NCI-H2227 treated with DMSO at 0.1 percent for 48 hours (cell line): ENCODE results near the gene CFDP1.
A peak's percentile ranks its signal among the peaks of the same experiment; 100 is the strongest.

ENCODE experiments used
- DNase-seq: peaks from one replicate; lab custom pipeline; 2025; lab: John Stamatoyannopoulos, UW

CFDP1 gene

DNA sequence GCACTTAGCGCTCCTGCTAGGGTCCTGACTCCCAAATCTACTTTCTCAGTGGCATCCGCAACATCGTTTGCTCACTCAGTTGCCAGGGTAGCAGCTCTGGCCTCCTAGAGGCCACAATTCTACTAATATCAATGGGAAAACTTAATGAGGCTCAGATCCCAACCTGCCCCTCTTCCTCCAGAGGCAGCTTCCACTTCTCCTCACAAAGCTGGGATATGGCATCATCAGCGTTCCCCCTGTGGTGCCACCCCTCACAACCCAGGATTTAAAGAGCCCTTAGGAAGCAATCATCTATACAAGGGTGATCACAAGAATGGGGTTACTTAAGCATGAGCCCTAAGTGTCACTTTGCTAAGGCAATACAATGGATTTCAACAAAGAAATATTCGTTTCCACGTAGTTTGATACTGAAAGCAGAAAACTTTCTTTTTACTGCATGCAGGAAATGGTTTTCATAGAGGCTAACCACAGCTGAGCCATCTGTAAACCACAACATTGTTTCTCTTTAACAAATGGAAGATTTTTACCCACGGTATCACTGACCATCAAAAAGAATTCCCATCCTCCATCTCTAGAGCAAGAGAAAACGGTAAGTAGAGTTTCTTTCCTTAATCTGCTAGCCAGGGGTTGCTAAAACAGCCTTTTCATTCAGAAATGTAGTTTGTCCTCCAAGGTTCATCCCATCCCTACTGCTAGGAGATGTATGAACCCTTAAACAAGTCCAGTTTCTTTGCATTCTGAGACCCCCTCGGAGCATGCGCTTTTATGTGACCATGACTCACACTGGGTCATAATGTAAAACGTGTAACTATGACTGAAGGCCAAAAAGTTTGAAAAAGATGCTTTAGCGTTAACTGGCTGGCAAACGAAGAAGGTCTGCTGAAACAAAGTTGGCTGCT is 113.5 kb downstream of the CFDP1 start:
- DNase-seq, result no peak

DNA sequence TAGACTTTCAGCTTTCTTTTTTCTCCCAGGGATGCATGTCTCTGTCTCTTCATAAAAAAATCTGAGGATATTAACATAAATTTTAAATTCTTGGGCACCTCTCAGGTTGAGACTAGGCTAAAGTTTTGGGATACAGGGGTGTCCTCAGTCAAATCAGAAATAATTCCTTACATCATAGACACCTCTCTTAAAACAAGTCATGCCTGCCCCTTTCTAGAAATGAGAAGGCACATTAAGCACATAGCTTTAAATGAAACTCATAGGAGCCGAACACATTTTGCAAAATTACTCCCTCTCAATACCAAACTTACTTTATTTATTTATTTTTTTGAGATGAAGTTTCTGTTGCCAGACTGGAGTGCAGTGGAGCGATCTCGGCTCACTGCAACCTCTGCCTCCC is 114.6 kb downstream of the CFDP1 start:
- DNase-seq, result no peak

DNA sequence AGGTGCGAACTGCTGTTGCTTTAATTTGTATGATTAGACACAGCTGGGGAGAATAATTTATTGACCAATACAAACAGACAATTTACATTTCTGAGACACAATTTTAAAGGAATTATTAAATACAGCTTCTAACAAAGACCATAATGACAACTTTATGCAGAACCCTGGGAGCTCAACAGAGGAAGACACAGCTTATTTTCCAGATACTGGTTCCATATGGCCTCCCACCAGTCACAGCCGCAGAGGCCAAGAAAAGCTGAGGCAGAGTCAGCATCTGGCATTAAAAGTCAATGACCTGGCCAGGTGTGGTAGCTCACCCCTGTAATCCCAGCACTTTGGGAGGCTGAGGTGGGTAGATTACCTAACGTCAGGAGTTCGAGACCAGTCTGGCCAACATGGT is 115.8 kb downstream of the CFDP1 start:
- DNase-seq, result no peak

DNA sequence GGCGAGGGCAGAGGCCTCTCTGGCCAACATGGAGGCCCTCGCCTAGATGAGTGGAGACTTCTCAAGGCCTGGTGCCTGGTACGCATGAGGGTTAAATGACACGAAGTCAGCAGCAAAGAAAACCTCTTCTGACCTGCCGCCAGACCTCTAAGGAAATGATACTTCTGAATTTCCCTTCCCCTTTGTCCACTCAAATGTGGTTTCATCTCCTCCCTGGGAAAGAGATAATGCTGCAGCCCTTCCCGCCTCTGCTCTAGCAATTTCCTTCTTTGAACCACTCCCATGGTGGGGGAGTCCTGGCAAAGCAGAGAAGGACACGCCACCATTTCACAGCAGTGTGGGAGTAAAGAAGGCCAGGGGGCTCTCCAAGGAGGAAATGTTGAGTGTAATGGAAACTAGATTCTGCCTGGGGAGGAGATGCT is 116.2 kb downstream of the CFDP1 start:
- no peak for DNase-seq

DNA sequence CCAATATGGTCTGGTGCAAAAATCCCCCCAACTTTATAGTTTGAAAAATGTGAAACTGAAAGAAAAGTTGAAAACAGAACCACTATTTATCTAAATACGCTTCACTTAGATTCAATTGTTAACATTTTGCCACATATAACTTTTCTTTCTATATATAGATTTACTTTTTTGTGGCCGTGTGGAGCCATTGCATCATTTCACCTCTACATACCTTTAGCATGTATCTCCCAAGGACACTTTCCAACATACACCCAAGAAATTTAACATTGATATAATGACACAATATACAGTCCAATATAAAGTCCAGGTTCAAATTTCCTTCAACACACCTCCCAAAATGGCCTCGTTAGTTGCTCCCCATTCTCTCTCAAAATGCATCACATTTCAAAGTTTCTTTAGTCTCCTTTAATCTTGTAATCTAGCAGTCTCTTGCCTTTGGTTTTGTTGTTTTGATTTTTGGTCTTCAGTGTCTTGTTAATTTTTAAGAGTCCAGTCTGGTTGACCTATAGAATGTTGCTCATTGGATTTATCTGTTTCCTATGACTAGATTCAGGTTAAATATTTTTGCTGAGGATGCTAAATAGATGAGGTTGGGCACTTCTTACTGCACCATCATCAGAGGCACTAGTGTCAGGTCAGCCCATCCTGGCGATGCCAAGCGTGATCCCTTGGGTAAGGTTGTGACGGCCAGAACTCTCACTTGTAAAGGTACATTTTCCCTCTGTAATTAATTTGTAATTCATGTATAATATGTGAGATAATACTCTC is 117.6 kb downstream of the CFDP1 start:
- DNase-seq, result no peak

DNA sequence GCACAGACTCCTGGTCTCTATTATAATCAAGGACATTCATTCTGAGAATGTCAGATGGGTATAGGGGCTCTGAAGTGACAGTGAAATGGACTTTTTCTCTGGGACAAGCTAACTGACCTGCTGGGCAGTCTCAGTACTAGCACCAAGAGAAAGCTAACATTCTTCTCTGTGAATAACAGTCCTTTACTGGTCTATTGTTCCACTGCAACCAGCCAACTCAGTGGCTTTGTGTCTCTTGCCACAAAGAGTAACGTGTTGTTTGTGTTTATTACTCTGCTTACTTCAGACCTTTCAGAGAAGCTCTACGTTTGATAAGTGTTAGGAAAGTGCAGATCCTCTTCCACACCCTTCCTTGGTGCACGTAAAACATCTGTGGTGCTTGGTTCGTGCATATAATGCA is 120.4 kb downstream of the CFDP1 start:
- no peak for DNase-seq

DNA sequence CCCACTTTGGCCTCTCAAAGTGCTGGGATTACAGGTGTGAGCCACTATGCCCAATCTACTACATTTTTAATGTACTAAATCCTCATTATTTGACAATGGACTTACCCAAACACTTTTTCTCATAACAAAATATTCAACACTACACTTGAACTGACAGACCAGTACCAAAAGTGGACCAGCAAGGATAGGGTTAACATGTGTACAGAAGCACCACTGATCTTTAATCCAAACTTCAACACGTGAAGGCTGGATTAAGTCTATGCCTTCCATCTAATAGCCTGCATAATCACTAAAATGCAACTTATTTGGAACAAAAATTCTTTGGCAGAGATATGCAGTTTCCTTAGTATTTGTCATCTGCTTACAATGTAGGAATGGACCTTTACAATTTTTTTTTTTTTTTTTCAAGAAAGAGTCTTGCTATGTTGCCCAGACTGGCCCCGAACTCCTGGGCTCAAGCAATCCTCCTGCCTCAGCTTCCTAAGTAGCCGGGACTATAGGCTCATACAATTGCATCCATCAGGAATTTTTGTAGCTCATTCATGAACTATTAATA is 121.8 kb downstream of the CFDP1 start:
- DNase-seq, result no peak

DNA sequence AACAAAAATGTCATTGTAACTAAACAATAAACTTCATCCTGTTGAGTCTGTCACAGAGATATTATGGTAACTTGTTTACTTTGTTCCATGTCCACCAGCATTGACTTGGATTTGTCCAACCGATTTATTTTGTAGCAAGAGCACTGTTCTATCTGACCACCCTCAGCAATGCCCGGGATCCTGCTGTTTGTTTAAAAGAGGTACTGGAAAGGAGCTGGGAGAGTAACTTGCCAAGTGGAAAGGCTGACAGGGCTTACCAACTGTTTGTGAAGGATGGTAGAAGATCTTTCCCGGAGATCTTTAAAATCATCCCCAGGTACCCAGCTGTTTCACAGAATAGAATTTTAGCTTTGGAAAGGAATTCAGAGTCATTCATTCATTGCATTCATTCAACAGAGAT is 122.8 kb downstream of the CFDP1 start:
- no peak for DNase-seq

DNA sequence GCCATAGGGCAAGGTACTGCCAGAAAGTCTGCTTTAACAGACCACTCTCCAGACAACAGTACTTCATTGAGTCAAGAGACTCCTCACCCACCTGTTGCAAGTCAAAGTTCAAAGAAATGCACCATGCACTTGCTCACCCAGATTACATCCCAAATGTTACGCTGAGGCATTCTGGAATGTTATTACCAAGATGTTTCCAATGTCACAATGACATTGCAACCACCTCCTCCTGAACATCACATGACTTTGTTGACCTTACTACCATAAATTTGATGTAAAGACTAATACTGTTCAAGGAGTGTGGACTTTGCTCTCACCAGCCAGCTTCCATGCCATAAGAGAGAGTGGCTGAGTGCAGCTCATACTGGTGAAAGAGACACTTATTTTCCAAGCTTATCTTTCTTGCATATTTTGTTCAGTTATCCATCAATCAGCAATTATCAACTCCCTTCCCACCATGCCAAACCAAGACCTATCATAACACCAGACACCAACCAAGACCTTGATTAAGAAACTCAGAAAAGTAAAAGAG is 123.3 kb downstream of the CFDP1 start:
- DNase-seq, result no peak

DNA sequence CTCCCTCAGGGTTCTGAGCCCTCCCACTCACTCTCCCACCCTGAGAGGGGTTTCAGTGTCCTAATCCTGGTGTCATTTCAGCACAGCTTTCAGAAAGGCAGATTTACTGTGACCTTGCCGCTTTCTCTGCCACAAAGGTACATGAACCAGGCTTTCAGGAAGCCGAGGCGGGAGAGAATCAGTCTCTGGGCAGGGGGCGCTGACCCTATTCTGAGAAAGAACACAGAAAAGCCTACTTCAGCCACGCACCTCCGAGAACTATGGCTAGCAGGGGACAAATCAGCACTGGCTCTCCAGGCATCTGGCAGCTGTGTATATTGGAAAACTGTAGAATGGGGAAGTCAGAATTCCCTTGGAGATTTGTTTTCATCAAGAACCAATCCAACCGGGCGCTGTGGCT is 124.1 kb downstream of the CFDP1 start:
- DNase-seq, result no peak

DNA sequence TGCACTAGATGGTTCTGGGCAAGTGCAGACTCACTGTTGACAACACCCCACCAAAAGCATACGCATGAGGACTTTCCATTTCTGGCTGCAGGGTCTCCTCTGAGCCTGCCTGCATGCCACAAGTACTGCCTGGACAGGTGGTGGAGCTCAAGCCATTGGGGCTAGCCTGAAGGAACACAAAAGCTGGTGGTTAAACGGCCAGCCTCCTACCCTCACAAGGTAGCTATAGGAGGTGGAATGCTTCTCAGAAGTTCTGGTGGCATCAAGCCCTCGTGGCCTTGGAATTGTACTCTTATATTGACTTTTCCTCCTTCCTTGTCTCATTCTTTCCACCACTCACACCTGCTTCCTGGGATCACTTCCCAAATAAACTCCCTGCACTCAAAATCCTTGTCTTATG is 125.3 kb downstream of the CFDP1 start:
- no peak for DNase-seq

DNA sequence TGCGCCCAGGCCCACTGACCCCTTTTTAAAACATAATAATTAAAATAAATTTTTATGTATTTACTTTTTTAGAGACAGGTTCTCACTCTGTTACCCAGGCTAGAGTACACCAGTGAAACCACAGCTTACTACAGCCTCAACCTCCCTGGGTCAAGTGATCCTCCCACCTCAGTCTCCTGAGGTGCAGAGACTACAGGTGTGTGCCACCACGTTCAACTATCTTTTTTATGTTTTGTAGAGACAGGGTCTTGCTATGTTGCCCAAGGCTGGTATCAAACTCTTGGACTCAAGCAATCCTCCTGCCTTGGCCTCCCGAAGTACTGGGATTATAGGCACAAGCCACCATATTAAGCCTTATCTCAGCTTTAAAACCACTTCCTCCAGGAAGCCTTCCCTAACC is 125.8 kb downstream of the CFDP1 start:
- no peak for DNase-seq

DNA sequence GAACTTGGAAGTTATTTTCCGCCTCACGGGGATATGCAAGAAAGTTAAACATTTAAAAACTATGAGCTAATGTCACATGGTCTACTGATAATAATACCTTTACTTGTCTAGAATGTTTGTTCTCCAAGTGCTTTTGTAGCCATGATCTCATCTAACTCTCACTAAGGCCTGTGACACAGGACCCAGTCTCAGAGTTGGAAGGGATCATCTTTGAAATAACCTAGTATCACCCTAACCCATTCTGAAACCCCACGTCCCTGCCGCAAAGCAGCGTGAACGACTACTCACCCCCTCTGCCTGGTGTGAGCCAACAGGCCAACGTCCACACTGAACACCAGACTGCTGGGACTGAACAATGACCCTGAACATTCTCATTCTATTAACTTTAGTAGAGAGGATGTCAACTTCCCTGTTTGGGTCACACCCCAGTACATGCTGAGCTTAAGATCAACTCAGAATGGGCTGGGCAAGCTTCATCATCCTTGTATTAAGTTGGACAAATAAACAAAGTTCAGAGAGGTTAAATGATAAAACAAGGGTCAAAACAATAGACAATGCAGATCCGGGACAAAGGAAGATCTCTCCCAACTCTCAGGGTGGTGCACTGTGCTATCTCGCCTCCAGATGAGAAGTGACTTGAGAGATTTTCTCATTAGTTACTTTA is 127.1 kb downstream of the CFDP1 start:
- no peak for DNase-seq

DNA sequence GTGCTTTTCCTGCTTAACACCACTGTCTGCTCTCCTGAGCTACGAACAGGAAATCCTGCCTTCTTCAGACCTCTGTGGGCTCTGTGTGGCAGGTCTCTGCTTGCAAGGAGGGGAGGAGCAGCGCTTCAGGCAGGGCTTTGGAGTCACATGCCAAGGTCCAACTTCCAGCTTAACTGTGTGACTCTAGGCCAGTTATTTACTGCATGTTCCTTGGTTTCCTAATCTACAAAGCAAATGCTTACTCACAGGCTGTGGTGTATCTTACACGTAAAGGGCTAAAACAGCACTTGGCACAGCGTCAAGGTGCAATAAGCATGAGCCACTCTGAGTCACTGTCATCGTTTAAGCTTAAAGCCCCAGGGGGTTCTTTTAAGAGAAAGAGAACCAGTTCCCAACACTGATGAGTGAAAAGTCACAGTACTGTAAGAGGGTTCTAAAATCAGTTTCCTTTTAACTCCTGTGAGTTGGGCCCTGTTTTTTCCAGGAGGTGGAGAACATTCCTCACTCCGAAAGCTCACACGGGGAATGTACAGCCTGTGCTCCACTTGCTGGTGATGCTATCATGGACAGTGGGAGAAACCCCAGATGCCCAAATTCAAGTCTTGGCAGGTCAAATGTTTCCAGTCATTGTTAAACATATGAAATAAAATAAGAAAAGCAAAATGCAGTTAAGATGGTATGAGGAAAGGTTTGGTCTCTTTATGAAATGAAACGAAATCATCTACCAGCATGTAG is 127.8 kb downstream of the CFDP1 start:
- DNase-seq, result peak; percentile 17

DNA sequence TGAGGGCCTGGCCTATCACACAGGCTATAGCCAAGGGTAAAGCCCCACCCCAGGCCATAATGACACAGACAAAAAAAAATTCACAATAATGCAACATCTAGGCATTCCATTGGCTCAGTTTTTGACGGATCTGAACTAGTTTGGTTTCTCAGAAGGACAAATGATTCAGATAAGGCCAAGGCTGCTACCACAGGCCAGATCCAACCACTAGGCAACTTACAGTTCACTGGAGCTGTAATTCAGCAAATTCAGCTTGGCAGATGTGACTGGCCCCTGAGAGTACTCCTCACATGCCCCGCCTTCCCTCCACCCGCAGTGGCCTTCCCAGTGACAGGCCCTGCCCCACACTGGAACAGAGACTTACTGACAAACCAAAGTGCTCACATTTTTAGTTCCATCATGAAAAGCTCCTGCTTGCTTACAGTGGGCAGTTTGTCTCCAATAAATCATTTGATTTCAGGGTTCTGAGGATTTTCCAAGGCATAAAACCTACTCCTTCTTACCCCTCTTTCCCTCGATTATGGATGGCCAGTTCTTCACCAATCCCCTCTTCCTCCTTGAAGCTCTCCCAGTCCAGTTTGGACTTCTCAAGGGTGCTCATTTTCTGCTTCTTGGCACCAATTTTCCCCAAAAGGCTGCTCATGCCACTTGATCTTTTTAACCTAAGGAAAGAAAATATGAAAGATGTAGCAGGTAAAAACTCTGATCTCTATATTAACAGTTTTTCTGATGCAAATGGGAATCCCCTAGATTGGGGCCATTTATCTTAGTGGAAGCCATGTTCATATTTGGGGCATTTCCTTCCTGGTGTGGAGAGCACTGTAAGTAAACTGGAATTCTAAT is 128.6 kb downstream of the CFDP1 start:
- no peak for DNase-seq

DNA sequence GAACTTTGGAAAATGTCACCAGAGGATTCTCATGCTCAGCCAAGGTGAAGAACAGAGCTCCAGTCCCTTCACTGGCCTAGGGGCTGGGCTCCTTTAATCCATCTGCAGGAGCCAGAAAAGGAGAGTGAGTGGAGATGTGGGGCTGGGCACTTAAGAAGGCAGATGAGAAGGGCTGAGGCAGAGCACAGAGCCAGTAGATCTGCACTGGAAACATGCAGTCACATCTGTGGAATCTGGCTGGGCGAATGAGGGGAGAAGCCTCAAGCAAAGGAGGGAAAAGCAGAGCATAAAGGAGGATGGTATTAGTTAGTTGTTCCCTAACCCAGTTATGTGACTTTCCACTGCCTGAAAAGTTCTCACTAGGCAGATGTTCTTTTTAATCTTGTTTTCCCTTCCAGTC is 131.5 kb downstream of the CFDP1 start:
- no peak for DNase-seq

DNA sequence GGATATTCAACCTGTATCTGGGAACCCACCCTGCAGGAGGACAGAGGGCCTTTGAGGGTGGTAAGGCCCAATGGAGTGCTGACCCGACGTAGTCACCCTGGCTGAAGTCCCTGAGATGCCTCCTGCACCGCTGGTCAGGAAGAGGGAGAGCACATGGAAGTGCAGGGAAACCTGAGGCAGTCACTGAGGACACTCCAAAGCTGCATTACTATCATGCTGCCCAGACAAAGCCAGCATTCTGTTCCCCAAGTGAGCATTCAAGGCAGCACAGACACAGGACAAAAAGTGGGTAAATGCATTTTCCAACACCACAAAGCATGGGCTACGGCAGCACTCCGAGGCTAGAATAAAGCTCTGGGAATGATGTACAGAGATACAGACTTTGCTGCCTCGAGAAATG is 135.0 kb downstream of the CFDP1 start:
- DNase-seq, result no peak

DNA sequence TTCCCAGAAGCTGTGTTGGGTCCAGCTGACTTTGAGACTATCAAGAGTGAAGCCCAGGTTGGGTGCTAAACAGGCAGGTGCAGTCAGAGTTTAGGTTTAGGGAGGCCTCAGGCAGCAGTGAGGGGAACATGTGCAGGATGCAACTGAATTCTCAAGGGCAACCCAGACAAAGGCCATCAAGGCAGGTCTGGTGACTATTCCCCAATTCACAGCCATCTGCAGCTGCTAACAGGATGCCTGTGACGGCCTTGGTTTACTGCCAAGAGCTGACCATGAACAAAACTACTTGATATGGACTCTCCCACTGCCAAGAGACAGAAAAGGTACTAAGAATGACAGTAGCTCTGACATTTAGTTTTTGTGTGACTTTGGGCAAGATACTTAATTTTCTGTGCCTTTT is 136.7 kb downstream of the CFDP1 start:
- no peak for DNase-seq

DNA sequence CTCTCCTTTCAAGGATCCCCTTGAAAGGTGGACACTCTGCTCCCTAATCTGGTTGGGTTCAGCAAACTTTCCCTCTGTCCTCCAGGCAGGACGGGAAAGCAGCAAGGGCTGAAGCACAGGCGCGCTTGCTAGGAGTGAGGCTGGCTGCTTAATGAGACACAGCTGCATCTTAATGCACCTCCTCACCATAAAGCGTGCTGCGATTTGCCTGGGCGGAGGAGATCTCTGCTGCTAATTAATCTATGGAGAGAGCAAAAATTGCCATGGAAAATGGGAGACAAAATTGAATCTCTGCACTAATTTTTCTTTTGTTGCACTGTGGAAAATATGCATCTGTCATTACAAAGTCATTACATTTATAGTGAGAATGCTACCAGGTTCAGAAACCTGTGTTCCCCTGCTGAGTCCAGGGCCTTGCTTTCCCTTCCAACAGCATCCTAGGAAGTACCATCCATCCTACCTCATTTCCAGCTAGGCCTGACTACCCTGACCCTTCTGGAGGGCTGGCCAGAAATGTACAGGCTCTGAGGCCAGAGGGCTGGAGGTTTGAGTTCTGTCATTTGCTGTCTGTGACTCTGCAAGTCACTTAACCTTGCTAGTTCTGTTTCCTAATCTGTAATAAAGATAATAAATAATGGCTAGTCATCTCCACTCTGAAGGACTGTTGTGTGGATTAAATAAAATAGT is 138.4 kb downstream of the CFDP1 start:
- DNase-seq, result no peak

DNA sequence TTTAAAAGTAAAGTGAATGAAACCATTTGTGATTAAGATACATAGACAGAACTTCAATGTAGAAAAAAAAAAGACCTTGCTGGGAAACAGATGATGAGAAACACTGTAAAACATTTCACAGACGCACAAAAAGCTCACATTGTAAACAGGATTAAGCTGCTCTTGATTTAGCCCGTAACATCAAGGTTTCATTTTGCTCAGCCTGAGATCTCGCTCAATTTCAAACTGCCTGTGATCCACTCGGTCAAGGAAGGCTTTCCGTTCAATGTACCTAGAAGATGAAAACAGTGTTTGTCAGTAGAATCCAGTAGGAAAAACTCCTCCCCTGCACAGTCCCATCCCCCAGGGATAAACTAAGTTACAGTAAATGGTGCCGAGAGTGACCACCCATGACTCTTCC is 139.5 kb downstream of the CFDP1 start:
- DNase-seq, result no peak
